Transverse colon (tissue), 4 donors: ENCODE results near the gene MFAP3L. TPM values are rescaled to one million over a fixed set of nuclear protein-coding genes. Genes with fewer than 3 reads are reported as not detected.

Experiments
- DNase-seq: peaks from one replicate; pipeline ENCODE4 v3.0.0-alpha.2; 2019
- H3K27ac ChIP-seq, 4 donors: fragments of 200-600 bp; sonication (generic); 2 replicates each; pipeline ENCODE4 v1.5.1; 2016 to 2018; ENCODE audit warnings: inconsistent platforms in 4 of 4
- H3K27me3 ChIP-seq: fragments of 200-600 bp; sonication (generic); 2 replicates; pipeline ENCODE4 v1.5.1; 2017; ENCODE audit warnings: inconsistent platforms
- H3K36me3 ChIP-seq, 4 donors: fragments of 200-600 bp; sonication (generic); 2 replicates each; pipeline ENCODE4 v1.5.1; 2017 to 2019; ENCODE audit warnings: inconsistent platforms in 4 of 4
- H3K4me1 ChIP-seq, 4 donors: fragments of 200-600 bp; sonication (generic); 2 replicates each; pipeline ENCODE4 v1.5.1; 2017 to 2020; ENCODE audit warnings: inconsistent platforms in 4 of 4
- H3K4me3 ChIP-seq, 4 donors: fragments of 200-600 bp; sonication (generic); 1 replicate in 1 of 4; 2 replicates in 3 of 4; pipeline versions ENCODE4 v1.5.1 to v1.6.1; 2017 to 2019; ENCODE audit warnings: inconsistent platforms in 4 of 4
- H3K9me3 ChIP-seq, 2 donors: fragments of 200-600 bp; sonication (generic); 2 replicates each; pipeline ENCODE4 v1.5.1; 2017 to 2019; ENCODE audit warnings: inconsistent platforms in 2 of 2
- CTCF ChIP-seq, 5 experiments: fragments of 200-600 bp in 3 of 5; fragments of 450-650 bp in 2 of 5; sonication (generic) in 3 of 5; IDR thresholded peaks; 1 replicate in 2 of 5; 2 replicates in 3 of 5; pipeline ENCODE4 v1.5.1; 2016 to 2017; ENCODE audit warnings: antibody characterized with exemption in 5 of 5, inconsistent platforms in 3 of 5, mild to moderate bottlenecking in 2 of 5, moderate library complexity in 1 of 5
- EP300 ChIP-seq: sonication (generic); formaldehyde crosslinking; IDR thresholded peaks from one replicate; pipeline ENCODE4 v1.6.1; 2017; ENCODE audit warnings: antibody characterized with exemption, low read depth
- POLR2A ChIP-seq: fragments of 450-650 bp; IDR thresholded peaks from one replicate; pipeline ENCODE4 v1.6.1; 2016; ENCODE audit warnings: antibody characterized with exemption, mild to moderate bottlenecking, moderate library complexity
- POLR2AphosphoS5 ChIP-seq, 3 donors: sonication (generic); formaldehyde crosslinking; IDR thresholded peaks; one replicate each; pipeline ENCODE4 v1.6.1; 2016; ENCODE audit warnings: antibody characterized with exemption in 3 of 3
- WGBS, 2 donors: methylation state at CpG; one replicate each; pipeline ENCODE4 v1.1.5; 2018; ENCODE audit warnings: low coverage in 1 of 2; 5-methylcytosine and 5-hydroxymethylcytosine counted together
- in situ Hi-C, 4 donors: fragments of 200-750 bp; cut with MboI; loops; one replicate each; pipeline versions ENCODE4 v1.15.0 to v1.15.1; 2017; ENCODE audit warnings: low sequenced_read_pairs in 3 of 4, low pct_ligation_motif_present in 1 of 4, low pct_unique_long_range_greater_than_20kb in 1 of 4
- intact Hi-C: fragments of 100-400 bp; cut with DNase I; formaldehyde crosslinking; loops from one replicate; pipeline ENCODE4 v1.15.1; 2023; ENCODE audit warnings: low total_unique reads
- total RNA-seq, 4 donors: library from RNA; depleted of rRNA; stranded (reverse); fragments of >200 nt; gene quantifications; one replicate each; pipeline ENCODE4 v1.1.0, GENCODE V29; 2016

The MFAP3L gene
- total RNA-seq, 4 donors from 2014 or later: 0.60 to 25.4 (median 3.6) TPM

- no peak overlapping the region for H3K27ac ChIP-seq
- TF ChIP-seq CTCF (IDR thresholded peaks at IDR 0.05) (no peak), EP300 (no peak), POLR2A (no peak), POLR2AphosphoS5 (IDR thresholded peaks at IDR 0.05) (no peak)
Observed at GRCh38 chr4:169940460-169940859, 85.7 kb downstream of the MFAP3L start.

More at GRCh38 chr4:169940460-169940859, 85.7 kb downstream of the MFAP3L start:
- no peak for DNase-seq
- in situ Hi-C loops (no loop called here), intact Hi-C loops (no loop called here)
- 77 to 96% methylated on average over 4 to 8 of the region's 8 CpGs for WGBS, 2 donors
- no peaks in the 10 kb centered on the region for H3K9me3 ChIP-seq
- no peaks in the 10 kb centered on the region for H3K27me3 ChIP-seq
- H3K4me1 ChIP-seq: peaks cover 0 to 16% (median 0%) of the 10 kb centered on the region in 4 donors
- H3K4me3 ChIP-seq: no peak overlapping the region
- H3K36me3 ChIP-seq: no peaks in the 10 kb centered on the region

Other genes with a start within 250 kb of the MFAP3L start
- 10 to 100 TPM in 1 of 4 donors, 1 to 10 TPM in 2, not detected in 1; 2.7 to 10.9 (median 4.0) TPM for gene AADAT, start 63.6 kb upstream of the MFAP3L start, total RNA-seq